Measurements from ENCODE around the gene PRR19. TPM values are rescaled to one million over a fixed set of nuclear protein-coding genes. Genes with fewer than 3 reads are reported as not detected.

Gene PRR19
- total RNA-seq (under 1 TPM; 0.23 to 0.45 TPM), polyA plus RNA-seq (not detected)
- long read RNA-seq, donor 1, result 0 reads
- long read RNA-seq, donor 2, result 0 reads

DNA sequence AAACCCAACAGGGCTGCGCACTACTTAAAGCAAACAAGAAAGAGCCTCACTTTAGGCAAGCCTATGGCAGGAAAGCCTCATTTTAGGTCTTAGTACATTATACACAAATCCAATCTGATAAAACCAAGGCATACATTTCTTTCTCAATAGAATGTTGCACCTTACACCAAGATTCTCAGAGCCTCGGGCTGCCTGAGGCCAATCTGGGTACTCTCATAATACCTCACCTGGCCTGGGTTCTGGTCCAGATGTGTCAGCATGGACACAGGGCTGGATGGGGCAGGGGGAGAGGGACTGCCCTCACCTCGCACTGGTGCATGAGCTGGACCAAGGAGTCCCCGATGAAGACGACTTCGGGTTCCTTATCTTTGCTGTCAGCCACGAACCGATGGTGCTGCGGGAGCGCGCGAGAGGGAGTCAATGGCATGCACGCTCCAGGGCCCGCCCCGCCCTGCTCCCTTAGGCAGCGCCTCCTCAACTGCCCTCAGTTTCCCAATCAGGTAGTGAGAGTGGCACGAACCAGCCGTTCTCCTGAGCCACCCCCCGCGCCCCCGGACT, at the start of gene PRR19:
TSS of gene PRR19 (plus strand) at position 487 of the 558 bp plus-strand sequence. CDS start 7,453 bp downstream, outside the sequence.
- H3K27ac ChIP-seq (ENCODE audit: low read depth in 1 of 2, low read length in 2 of 2), result no peak within 1 kb of the TSS

GRCh38 chr19:42252365-42253244, 49.3 kb upstream of the PRR19 start:
- DNase-seq, result no peak
- intact Hi-C loops (cut with DNase I), result no loop called here

More for the DNA sequence above, at the start of gene PRR19:
- H3K9me3 ChIP-seq (ENCODE audit: control insufficient read depth, low read length), result no peaks in the 10 kb centered on the region
- WGBS, 2 donors, result 7% methylated on average over 17 to 21 of the region's 21 CpGs
- DNase-seq (peak in 1 of 2 donors; percentile 45), ATAC-seq (ENCODE audit: low FRiP score) (no peak)
- H3K36me3 ChIP-seq (ENCODE audit: control insufficient read depth in 1 of 2, insufficient read depth in 2 of 2, low read length in 1 of 2), result no peaks in the 10 kb centered on the region
- H3K4me1 ChIP-seq (ENCODE audit: control insufficient read depth in 1 of 2, insufficient read depth in 2 of 2, low read length in 2 of 2), result no peaks in the 10 kb centered on the region
- H3K4me3 ChIP-seq (ENCODE audit: low read length in 2 of 2), result peak within 1 kb of the TSS in 1 of 2 donors; percentile 12
- no peaks in the 10 kb centered on the region for H3K27me3 ChIP-seq (ENCODE audit: control insufficient read depth in 1 of 2, insufficient read depth in 2 of 2, low read length in 1 of 2)
- intact Hi-C loops (cut with DNase I), result no loop called here

GRCh38 chr19:42253245-42254088, 48.5 kb upstream of the PRR19 start:
- peak; percentile 76 to 90 for DNase-seq
- Histone ChIP-seq H3K36me3 (ENCODE audit: control insufficient read depth in 1 of 2, insufficient read depth in 2 of 2, low read length in 1 of 2) (no peaks in the 10 kb centered on the region), H3K9me3 (ENCODE audit: control insufficient read depth, low read length) (no peaks in the 10 kb centered on the region), H3K27ac (ENCODE audit: low read depth in 1 of 2, low read length in 2 of 2) (peak overlapping the region; percentile 79 to 100), H3K4me1 (ENCODE audit: control insufficient read depth in 1 of 2, insufficient read depth in 2 of 2, low read length in 2 of 2) (no peaks in the 10 kb centered on the region), H3K4me3 (ENCODE audit: low read length in 2 of 2) (peak overlapping the region; percentile 96 to 99), H3K27me3 (ENCODE audit: control insufficient read depth in 1 of 2, insufficient read depth in 2 of 2, low read length in 1 of 2) (peaks cover 0 to 2% of the 10 kb centered on the region in 2 donors)
- ATAC-seq (ENCODE audit: low FRiP score), result peak; percentile 2
- intact Hi-C loops (cut with DNase I), result loop anchor here in 1 of 2 donors (2.0 kb wide), 2 partner anchors 15 to 29 kb away; partner anchors contain the start of gene CIC
- 0 to 1% methylated on average over 31 to 71 of the region's 71 CpGs for whole genome bisulfite sequencing, 2 donors

More at GRCh38 chr19:42252365-42253244, 49.3 kb upstream of the PRR19 start:
- Histone ChIP-seq H3K9me3 (ENCODE audit: control insufficient read depth, low read length) (no peaks in the 10 kb centered on the region), H3K4me3 (ENCODE audit: low read length in 2 of 2) (peak overlapping the region; percentile 96 to 99), H3K27ac (ENCODE audit: low read depth in 1 of 2, low read length in 2 of 2) (peak overlapping the region; percentile 79 to 100), H3K4me1 (ENCODE audit: control insufficient read depth in 1 of 2, insufficient read depth in 2 of 2, low read length in 2 of 2) (no peaks in the 10 kb centered on the region), H3K36me3 (ENCODE audit: control insufficient read depth in 1 of 2, insufficient read depth in 2 of 2, low read length in 1 of 2) (no peaks in the 10 kb centered on the region), H3K27me3 (ENCODE audit: control insufficient read depth in 1 of 2, insufficient read depth in 2 of 2, low read length in 1 of 2) (peaks cover 0 to 2% of the 10 kb centered on the region in 2 donors)
- 1 to 2% methylated on average over 26 to 27 of the region's 27 CpGs for WGBS, 2 donors
- no peak for ATAC-seq (ENCODE audit: low FRiP score)

DNA sequence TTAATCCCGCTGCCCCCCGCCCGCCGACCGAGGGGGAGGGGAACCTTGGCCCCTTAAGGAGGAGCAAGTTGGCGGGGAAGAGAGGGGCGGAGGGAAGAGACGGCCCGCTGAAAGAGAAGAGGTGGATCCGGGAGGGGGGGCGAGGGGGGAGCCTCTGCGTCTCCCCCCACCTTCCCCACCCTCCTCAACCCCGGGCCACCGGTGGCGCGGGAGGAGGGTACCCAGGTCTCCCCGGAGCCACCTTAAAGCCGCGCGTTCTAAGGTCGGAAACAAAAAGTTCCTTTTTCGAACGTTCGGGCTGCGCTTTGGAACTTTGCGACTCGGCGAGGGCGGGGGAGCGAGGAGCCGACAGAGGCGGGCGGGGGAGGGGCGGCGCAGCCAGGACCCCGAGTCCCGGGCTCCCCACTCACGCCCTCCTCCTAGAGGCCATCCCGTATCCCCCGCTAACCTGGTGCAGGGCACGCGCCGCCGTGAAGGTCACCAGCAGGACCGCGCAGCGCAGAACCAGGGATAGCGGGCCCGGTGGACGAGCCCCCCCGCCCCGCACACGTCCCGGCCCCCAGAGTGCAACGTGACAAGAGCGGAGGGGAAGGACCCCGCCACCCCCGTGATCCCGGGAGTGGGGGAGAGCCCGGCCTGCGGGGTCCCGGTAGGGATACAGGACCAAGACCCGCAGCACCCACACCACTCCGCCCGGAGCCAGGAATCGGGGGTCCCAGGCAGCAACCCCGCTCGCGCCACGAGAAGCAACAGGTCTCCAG, 47.7 kb upstream of the PRR19 start:
- 0% methylated on average over 43 to 70 of the region's 70 CpGs for WGBS, 2 donors
- Histone ChIP-seq H3K27ac (ENCODE audit: low read depth in 1 of 2, low read length in 2 of 2) (peak overlapping the region; percentile 97 to 100), H3K4me1 (ENCODE audit: control insufficient read depth in 1 of 2, insufficient read depth in 2 of 2, low read length in 2 of 2) (no peaks in the 10 kb centered on the region), H3K9me3 (ENCODE audit: control insufficient read depth, low read length) (no peaks in the 10 kb centered on the region), H3K27me3 (ENCODE audit: control insufficient read depth in 1 of 2, insufficient read depth in 2 of 2, low read length in 1 of 2) (peaks cover 0 to 2% of the 10 kb centered on the region in 2 donors), H3K36me3 (ENCODE audit: control insufficient read depth in 1 of 2, insufficient read depth in 2 of 2, low read length in 1 of 2) (no peaks in the 10 kb centered on the region), H3K4me3 (ENCODE audit: low read length in 2 of 2) (peak overlapping the region; percentile 96 to 99)
- ATAC-seq (ENCODE audit: low FRiP score) (peak; percentile 45), DNase-seq (peak; percentile 87 to 90)
- intact Hi-C loops (cut with DNase I), result loop anchor here in 1 of 2 donors (2.0 kb wide), 2 partner anchors 15 to 29 kb away; partner anchors contain the start of gene CIC

GRCh38 chr19:42254850-42255765, 46.8 kb upstream of the PRR19 start, which contains the start of gene ERF:
Gene ERF (minus strand): TSS chr19:42255128. CDS start chr19:42254999, 129 bp downstream.
- 0 to 1% methylated on average over 44 to 75 of the region's 75 CpGs for WGBS, 2 donors
- no peaks in the 10 kb centered on the region for H3K4me1 ChIP-seq (ENCODE audit: control insufficient read depth in 1 of 2, insufficient read depth in 2 of 2, low read length in 2 of 2)
- no peaks in the 10 kb centered on the region for H3K9me3 ChIP-seq (ENCODE audit: control insufficient read depth, low read length)
- intact Hi-C loops (cut with DNase I), result loop anchor here in 1 of 2 donors (2.0 kb wide), 2 partner anchors 14 to 28 kb away; partner anchors contain the start of gene CIC
- DNase-seq (peak; percentile 96 to 98), ATAC-seq (ENCODE audit: low FRiP score) (peak; percentile 92)
- H3K36me3 ChIP-seq (ENCODE audit: control insufficient read depth in 1 of 2, insufficient read depth in 2 of 2, low read length in 1 of 2), result no peaks in the 10 kb centered on the region
- H3K27me3 ChIP-seq (ENCODE audit: control insufficient read depth in 1 of 2, insufficient read depth in 2 of 2, low read length in 1 of 2), result peaks cover 0 to 2% of the 10 kb centered on the region in 2 donors
- peak within 1 kb of the TSS; percentile 96 to 99 for H3K4me3 ChIP-seq (ENCODE audit: low read length in 2 of 2)
- H3K27ac ChIP-seq (ENCODE audit: low read depth in 1 of 2, low read length in 2 of 2), result peak within 1 kb of the TSS; percentile 97 to 100

DNA sequence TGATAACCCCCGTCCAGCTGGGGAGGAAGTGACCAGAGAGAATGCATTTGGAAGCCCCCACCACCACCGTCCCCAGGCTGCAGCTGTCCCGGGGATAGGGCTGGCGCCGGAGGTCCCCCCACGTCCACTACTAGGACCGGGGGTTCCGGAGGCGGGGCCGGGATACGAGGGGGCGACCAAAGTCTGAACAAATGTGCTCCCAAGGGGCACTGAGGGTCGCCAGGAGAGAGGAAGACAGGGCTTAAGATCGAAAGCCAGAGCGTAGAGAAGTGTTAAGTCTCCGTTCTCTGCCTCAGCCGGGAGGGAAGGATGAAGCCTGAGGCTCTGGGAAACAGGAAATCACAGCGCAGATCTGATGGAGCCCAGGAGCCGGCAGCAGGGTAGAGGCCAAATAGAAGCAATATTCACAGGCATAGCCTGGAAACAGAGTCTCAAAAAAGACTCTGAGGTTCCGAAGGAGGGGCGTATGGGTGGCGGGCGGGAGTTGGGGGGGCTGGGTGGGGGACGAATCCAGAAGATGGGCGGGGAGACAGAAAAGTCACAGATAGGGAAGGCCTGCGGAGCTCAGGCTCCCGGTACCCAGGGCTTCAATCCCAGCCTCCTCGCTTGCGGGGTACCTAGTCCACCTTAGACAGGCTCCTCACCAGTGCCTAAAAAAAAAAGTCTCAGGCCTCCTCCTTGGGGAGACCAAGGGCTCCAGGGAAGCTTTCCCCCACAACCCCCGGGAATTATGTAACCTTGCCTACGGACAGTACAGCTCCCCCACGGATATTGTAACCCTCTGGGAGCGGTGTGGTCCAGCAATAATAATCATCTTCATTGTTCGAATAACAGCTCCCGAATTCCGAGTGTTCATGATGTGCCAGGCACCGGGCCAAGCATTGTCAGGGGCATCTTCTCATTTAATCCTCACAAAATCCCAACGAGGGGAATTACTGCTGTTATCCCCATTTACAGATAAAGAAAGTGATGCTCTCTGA, 45.9 kb upstream of the PRR19 start:
- intact Hi-C loops (cut with DNase I), result loop anchor here in 1 of 2 donors (2.0 kb wide), 2 partner anchors 13 to 27 kb away; partner anchors contain the start of gene CIC
- H3K4me1 ChIP-seq (ENCODE audit: control insufficient read depth in 1 of 2, insufficient read depth in 2 of 2, low read length in 2 of 2), result no peaks in the 10 kb centered on the region
- DNase-seq, result peak in 1 of 2 donors; percentile 82

More for the DNA sequence above, 45.9 kb upstream of the PRR19 start:
- Histone ChIP-seq H3K36me3 (ENCODE audit: control insufficient read depth in 1 of 2, insufficient read depth in 2 of 2, low read length in 1 of 2) (no peaks in the 10 kb centered on the region), H3K27me3 (ENCODE audit: control insufficient read depth in 1 of 2, insufficient read depth in 2 of 2, low read length in 1 of 2) (peaks cover 0 to 2% of the 10 kb centered on the region in 2 donors), H3K27ac (ENCODE audit: low read depth in 1 of 2, low read length in 2 of 2) (peak overlapping the region; percentile 46 to 84), H3K9me3 (ENCODE audit: control insufficient read depth, low read length) (no peaks in the 10 kb centered on the region), H3K4me3 (ENCODE audit: low read length in 2 of 2) (peak overlapping the region; percentile 29 to 84)
- WGBS, 2 donors, result 4 to 5% methylated on average over 38 of the region's 38 CpGs
- peak; percentile 17 for ATAC-seq (ENCODE audit: low FRiP score)

All from aorta (tissue), 5 donors.